GM21723 (cell line): ENCODE data around the gene NPC1.
A peak's percentile ranks its signal among the peaks of the same experiment; 100 is the strongest.

ENCODE experiments used
- ATAC-seq: cut with Tn5 transposase; IDR thresholded peaks from one replicate; pipeline ENCODE4 v1.9.1; 2021; ENCODE audit warnings: mild to moderate bottlenecking, moderate library complexity; ENCODE audit not compliant: unreplicated experiment

Gene NPC1

DNA sequence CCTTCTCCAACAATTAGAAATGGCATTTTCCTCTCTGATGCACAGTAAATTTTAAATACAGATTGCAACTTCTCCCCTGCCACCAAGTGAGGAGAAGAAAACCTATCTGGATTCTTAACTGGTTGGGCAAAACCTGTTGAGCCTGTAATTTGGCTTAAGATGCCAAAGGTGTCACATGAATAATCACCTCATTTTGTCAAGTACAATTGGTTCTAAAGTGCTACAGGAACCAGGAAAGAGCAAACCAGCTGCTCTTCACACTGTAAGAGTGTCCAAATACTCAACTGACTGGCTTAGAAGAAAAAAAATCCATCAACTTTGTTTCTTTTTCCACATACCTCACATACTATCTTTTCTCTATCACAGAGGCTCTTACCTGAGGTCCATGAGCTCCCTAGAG, 35.4 kb downstream of the NPC1 start:
- no peak for ATAC-seq

DNA sequence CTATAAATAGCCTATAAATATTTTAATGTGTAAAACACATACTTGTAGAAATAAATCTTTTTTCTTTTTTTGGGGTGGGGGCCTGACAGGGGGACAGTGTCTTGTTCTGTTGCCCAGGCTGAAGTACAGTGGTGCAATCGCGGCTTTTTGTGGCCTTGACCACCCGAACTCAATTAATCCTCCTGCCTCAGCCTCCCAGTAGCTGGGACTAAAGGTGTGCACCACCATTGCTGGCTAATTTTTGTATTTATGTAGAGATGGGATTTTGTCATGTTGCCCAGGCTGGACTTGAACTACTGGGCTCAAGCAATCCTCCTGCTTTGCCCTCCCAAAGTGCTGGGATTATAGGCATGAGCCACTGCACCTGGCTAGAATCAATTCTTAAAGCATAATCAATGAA, 37.6 kb downstream of the NPC1 start:
- ATAC-seq: no peak

DNA sequence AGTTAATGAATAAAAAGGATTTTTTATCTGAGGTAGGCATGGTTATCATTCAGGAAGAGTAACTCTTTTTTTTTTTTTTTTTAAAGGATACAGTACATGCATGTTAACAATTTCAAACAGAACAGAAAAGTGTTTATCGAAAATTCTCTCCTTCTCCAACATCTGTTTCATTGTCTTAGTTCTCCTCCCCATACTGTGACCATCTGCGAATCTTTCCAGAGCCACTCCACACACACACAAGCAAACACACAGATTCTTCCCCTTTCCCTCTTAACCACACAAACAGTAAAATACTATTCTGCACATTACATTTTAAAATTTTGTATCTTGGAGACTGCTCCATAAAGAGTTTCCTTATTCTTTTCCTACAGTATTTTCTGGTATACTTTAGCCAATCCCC, 38.0 kb downstream of the NPC1 start:
- no peak for ATAC-seq

DNA sequence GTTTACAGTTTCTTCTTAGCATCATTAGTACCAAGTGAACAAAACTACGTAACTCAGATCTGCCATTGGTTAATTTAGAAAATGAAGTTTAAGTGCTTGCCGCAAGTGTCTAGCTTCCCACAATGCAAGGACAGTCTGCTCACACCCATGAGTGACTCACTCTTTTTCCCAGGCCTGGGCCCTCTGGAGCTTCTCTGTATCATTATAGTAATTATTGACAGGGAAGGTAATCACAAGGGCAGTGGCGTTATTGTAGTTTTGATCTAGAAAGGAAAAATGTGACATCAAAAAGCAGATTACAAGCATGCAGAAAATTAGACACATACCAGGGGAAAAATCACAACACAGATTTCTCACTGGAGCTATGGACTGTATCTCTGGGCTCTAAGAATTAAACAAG, 38.5 kb downstream of the NPC1 start:
- no peak for ATAC-seq

DNA sequence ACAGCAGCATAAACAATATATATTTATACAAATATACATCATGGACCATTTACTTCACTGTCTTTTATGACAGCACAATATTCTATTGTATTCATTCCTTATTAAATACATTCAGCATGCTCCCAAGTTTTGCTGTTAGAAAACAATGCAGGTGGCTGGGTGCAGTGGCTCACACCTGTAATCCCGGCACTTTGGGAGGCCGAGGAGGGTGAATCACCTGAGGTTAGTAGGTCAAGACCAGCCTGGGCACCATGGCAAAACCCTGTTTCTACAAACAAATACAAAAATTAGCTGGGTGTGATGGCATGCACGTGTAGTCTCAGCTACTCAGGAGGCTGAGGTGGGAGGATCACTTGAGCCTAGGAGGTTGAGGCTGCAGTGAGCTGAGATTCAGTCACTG, 39.0 kb downstream of the NPC1 start:
- ATAC-seq: no peak

DNA sequence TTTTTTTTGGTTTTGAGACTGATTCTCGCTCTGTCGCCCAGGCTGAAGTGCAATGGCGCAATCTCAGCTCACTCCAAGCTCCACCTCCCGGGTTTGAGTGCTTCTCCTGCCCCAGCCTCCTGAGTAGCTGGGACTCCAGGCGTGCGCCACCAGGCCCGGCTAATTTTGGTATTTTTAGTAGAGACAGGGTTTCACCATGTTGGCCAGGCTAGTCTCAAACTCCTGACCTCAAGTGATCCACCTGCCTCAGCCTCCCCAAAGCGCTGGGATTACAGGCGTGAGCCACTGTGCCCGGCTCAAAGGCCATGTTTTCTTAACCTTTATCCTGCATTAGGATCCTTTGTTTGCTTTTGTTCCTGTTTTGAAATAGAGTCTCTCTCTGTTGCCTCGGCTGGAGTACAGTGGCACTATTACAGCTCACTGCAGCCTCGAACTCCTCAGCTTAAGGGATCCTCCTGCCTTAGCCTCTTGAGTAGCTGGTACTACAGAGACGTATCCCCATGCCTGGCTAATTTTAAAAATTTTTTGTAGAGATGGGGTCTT, 41.0 kb downstream of the NPC1 start:
- ATAC-seq: no peak

DNA sequence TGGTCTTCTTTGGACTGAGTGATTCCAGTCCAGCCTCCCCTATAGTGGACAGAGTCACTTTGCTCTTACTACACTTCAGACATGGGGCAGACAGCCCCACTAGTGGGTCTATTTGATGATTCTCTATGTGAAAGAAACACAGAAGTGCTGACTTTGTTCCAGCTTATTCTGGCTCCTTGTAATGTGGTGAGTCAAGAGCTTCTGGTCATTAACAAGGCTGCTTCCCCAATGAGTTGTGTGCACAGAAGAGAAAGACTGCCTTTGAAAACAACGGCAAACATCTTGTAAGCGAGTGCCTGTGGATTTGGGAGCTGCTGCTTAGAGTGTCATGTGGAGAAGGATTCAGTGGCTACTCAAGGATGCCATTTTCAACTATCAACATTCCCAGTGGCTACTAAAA, 43.8 kb downstream of the NPC1 start:
- ATAC-seq: no peak

DNA sequence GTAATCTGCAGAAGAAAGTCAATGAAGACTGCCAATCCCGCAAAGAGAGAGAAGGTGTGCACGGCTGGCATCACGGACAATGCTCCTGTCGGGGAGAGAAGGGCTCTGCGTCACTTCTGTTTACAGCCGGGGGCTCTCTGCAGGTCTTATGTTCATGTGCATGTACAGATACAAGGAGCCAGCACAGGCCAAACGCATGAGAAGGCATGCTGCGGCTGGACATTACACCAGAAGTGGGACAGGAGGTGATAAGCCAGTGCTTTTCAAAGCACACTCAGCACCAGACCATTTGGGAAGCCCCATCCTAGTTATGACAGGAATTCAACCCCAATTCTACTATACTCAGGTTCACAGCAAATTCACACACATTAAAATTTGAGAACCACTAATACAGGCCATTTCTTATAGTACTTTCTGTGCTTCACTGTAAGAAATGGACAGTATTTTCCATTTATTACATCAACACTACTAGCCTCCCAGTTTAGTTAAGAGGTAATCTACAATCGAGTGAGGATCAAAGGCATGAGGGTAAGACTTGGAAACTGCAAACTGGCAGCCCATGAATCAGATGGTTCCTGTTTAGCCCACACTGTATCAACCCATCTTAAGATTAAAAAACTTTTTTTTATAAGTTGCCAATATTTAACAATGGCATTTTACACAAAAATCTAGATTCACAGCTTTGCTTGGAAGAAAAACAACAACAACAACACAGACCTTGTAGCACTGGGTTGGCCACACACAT, 44.8 kb downstream of the NPC1 start:
- no peak for ATAC-seq

DNA sequence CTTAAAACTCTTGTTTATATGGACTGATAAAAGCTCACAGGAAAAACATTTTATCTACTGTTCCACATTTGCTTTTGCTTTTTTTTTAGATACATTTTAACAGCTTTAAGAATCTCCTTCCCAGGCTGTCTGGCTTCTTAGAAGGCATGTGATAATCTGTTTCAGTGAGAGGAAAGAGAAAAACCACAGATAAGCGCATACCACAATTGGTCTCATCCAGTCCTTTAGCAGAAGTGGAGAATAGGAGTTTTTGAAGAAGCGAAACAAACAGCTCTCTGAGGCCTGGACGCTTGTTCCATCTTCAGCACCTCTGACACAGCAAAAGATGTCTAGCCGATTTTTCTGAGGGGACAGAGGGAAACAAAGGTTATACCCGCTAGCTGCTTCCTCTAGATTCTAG, 45.4 kb downstream of the NPC1 start:
- peak; percentile 79 for ATAC-seq

DNA sequence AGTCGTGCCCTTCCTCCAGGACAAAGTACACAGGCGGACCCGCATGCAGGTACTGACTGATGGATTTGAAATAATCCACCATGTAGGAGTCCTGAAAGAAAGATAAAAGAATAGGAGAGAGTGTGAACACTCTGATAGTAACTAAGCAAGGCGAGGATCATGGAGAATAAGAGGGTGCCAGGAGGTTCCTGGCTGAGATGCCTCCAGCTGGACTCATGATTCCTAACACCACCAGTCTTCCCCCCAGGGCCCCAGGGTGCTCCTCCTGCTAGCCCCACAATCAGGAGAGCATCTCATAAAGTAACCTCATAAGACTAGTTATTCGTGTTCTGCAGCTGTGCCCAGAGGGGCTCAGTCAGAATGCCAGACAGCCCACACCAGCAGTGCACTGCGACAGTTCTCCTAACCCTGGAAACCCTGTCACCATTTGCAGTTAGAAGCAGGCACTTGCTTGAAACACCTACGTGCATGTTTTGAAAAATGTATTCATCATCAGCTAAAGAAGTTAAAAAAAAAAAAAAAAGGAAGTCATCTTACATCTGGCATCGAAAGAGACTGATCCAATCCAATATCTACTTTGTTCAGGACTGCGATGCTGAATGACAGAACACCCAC, 46.3 kb downstream of the NPC1 start:
- no peak for ATAC-seq

DNA sequence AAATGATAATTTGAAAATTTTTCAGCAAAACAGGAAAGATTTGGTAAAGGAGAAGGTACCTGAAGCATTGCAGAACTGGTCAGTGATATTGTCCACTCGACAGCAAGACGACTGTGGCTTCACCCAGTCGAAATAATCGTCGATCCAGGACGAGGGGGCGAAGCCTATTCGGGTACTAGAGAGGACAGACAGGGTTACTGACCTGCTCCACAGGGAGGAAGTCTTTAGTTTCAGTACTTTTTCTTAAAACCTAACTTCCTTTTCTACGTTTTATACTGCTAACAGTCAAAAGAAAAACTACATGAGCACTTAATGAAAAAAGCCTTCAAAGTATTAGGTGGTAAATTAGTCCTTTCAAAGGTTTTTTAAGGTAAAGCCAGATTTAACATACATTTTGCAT, 47.0 kb downstream of the NPC1 start:
- ATAC-seq: no peak

DNA sequence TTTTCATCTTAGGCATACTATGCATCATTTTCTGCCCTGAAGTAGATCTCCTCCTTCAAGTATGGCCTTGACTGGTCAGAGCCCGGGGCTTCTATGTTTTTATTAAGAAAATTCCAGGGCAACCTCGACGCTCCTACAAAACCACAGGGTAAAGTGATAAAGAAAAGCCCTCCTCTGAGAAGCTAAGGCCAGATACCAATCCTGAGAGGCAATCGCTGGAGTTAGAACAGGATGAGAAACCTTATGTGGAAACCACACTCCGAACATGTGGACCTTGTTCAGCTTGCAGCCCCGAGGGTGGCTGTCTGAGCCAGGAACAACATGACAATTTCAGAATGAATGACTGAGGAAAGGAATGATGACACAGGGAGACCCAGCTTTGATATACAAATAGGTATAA, 47.4 kb downstream of the NPC1 start:
- ATAC-seq: no peak

DNA sequence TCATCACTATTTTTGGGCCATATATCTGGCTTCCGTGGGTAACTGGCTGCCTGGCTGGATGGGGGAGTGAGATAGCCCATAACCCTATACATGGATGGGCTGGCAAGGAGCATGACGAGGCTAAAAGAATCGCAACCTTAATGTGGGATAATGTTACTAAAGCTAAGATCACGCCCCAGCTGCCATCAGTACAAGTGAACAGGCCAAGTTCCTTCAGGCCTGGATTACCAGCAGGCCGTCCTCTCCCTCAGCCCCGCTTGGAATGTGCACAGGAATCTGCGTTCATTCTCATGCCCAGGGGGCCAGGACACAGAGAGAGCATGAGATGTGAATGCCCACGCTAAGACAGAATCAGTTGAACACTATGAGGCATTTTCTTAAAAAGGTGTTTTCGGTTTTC, 48.3 kb downstream of the NPC1 start:
- ATAC-seq: no peak

DNA sequence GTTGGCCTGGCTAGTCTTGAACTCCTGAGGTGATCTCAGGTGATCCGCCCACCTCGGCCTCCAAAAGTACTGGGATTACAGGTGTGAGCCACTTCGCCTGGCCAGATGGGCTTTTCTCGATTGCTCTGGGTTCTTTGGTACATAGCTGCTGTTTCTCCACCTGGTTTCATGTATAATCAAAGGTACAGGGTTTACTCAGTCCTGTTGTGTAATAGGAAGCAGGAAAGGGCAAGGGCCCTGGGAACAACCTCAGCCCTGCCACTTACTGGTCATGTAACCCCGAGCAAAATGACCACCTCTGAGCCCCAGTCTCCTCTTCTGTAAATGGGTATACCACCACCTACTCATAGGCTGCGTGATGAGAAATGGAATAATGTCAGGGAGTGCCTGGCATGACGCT, 49.0 kb downstream of the NPC1 start:
- no peak for ATAC-seq

DNA sequence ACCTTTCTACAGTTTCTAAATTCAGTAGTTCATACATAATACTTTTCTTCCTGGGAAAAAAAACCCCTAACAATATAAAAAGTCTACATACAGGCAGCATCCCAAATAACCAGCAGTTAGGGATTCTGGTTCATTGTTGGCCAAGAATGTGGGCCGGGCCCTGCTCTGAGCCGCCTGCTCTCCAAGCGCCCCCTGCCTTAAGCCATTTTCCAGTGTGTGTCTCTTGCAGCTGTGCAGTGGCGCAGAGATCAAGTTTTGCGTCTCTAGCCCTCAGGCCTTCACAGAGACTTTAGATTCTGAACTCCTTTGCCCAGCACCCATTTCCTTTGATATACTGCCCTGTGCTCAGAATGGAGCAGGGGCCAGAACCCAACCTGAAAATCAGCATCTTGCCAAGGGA, 50.1 kb downstream of the NPC1 start:
- ATAC-seq: no peak

DNA sequence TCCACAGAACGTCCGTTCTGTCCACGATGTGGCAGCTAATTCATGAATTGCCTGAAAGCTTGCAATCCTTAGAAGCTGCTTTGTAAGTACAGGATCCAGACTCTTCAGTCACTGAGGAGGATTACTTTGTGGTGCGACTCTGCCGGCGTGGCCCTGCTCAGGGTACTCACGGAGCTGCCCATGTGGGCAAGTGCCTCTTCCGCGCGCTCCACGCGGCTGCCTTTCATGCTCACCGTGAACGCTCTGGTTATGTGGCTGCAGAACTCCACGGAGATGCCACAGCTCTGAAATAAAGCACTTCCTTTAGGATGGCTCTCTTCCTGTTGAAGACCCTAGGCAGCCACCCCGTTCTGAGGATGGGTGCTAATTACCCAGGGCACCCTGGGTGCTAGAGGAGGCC, 52.0 kb downstream of the NPC1 start:
- ATAC-seq: no peak

DNA sequence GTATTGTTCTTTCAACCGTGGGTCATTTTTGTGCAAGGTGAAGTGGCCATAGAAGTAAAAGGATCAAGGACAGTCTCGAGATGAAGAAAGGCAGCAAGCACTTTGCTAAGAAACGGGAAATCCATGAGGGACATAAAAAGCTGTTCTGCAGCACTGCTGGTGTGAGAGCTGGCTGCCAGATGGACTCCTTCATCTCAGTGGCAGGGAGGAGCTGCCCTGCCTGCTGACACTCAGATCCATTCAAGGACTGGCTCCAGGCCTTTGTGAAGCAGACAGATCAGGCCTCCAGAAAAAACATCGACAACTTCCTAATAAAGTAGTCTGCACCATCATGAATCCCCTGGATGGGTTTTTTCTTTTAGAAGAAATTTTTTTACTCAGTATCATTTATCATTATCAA, 53.5 kb downstream of the NPC1 start:
- no peak for ATAC-seq

DNA sequence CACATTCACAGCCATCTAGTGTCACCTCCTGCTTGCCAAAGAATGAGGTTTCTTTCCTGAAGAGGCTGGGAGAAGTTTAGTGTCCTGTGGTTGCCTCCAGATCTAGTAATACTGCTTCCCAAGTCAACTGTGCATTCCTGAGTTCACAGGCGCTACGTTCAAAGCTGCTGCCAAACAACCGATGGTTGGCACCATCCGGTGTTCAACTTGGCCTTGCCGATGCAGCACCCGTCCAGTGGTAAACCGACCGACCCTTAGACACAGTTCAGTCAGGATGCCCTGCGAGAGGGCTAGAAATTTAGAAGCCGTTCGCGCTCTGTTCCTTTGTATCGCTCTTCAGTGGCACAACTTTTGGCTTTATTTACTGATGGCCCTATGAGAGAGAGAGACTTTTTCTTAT, 54.4 kb downstream of the NPC1 start:
- ATAC-seq: no peak

DNA sequence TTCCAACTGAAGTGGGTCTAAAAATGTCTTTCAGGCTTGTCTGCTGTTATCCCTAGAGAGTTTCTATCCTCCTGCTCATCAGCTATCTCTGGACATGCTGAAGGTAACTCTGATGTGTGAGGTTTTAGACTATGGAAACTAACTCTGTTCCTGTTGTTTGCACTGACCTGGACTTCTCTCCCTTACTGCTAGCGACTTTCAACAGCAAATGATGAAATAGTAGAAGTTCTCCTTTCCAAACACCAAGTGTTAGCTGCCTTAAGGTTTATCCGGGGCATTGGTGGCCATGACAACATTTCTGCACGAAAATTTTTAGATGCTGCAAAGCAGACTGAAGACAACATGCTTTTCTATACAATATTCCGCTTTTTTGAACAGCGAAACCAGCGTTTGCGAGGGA, 56.1 kb downstream of the NPC1 start:
- no peak for ATAC-seq

DNA sequence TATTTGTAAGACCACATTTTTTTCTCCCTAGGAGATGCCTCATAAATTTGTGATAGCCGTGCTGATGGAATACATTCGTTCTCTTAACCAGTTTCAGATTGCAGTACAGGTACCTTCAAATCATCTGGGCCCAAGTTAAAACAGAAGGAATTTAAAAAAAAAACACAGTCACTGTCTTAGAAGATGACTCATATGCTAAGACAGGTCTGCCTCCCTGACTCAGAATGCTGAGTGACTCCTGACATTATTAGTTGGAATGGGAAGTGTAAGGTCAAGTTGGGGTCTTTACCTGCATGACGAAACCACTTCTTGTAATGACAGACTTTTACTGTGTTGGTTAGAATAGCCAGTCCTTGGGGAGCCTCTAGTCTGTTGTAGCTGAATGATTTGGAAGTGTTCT, 56.7 kb downstream of the NPC1 start:
- no peak for ATAC-seq

DNA sequence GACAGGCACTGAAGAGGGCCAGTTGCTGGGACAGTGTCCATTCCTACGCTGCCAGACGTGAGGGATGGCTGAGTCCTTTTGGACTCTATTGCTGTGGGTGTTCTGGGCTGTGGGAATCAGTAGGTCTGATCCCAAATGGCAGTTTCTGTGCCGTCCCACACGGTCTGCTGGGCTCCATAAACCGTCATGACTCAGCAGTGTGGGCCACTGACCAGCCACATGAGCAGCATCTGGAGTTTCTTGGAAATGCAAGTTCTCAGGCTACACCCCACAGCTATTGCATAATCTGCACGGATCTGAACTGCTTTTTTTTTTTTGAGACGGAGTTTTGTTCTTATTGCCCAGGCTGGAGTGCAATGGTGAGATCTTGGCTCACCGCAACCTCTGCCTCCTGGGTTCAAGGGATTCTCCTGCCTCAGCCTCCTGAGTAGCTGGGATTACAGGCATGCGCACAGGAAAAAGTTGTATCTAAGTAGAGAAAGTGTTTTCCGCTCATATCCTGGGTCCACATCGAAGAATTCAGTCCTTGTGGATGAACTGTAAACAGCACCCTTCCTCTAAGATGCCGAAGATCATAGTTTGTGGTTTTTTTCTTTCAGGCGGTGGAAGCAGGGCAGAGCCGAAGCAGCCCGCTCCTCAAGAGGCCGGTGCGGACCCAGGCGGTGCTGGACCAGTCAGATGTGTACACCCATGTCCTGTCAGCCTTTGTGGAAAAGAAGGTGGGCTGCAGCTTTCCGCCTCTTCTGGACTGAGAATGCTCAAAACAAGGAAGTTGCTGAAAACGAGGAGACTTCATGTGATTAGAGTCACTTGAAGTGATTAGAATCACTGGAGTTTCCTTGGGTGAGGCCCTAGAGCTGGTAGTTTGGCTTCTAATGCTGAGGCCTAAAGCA, 57.5 kb downstream of the NPC1 start:
- ATAC-seq: no peak
